H1 (cell line): Measurements from ENCODE around the gene ITPR1. TPM values are rescaled to one million over a fixed set of nuclear protein-coding genes. Genes with fewer than 3 reads are reported as not detected.

Experiments
- CTCF ChIA-PET: fragments of 300-600 bp; sonication (Branson Sonifier 250); formaldehyde crosslinking; loops from one replicate; lab custom pipeline; 2021; ENCODE audit not compliant: partially characterized antibody; lab: Charles Lee
- POLR2A ChIA-PET: fragments of 300-600 bp; sonication (Branson Sonifier 250); formaldehyde crosslinking; loops from one replicate; lab custom pipeline; 2021; ENCODE audit warnings: inconsistent platforms; ENCODE audit not compliant: partially characterized antibody; lab: Charles Lee
- DNase-seq, 2 experiments: peaks; one replicate each; pipeline versions ENCODE4 v3.0.0 to v3.0.0-alpha.2; 2010 to 2022; ENCODE audit warnings: low spot score in 2 of 2, low read depth in 1 of 2, mixed read lengths in 1 of 2
- FAIRE-seq: peaks from 2 replicates; lab custom pipeline; 2011; peaks lifted over from hg19 to GRCh38; lab: Jason Lieb, UNC
- H2AFZ ChIP-seq: 2 replicates; pipeline ENCODE4 v1.8.1; 2012; ENCODE audit warnings: low read length, inconsistent platforms
- H2AK5ac ChIP-seq: 2 replicates; pipeline ENCODE4 v1.6.1; 2013; ENCODE audit warnings: low read depth, low read length
- H2BK120ac ChIP-seq: replicated peaks from 2 replicates; pipeline ENCODE3; 2013; ENCODE audit warnings: low read depth, low read length, inconsistent platforms
- H2BK12ac ChIP-seq: 2 replicates; pipeline ENCODE4 v1.6.1; 2013; ENCODE audit warnings: low read depth, low read length
- H2BK15ac ChIP-seq: 2 replicates; pipeline ENCODE4 v1.6.1; 2013; ENCODE audit warnings: low read length
- H2BK20ac ChIP-seq: 2 replicates; pipeline ENCODE4 v1.6.1; 2013; ENCODE audit warnings: low read length
- H2BK5ac ChIP-seq: 2 replicates; pipeline ENCODE4 v1.6.1; 2013; ENCODE audit warnings: low read depth, low read length
- H3K14ac ChIP-seq: 2 replicates; pipeline ENCODE4 v1.6.1; 2013; ENCODE audit warnings: inconsistent platforms; ENCODE audit not compliant: insufficient read length
- H3K18ac ChIP-seq: 2 replicates; pipeline ENCODE4 v1.6.1; 2013; ENCODE audit warnings: low read length; ENCODE audit errors: extremely low read depth
- H3K23ac ChIP-seq: 2 replicates; pipeline ENCODE4 v1.6.1; 2013; ENCODE audit warnings: inconsistent platforms; ENCODE audit not compliant: insufficient read length
- H3K23me2 ChIP-seq: 2 replicates; pipeline ENCODE4 v1.6.1; 2013; ENCODE audit warnings: low read depth, low read length
- H3K27ac ChIP-seq: 2 replicates; pipeline ENCODE4 v1.6.1; 2011; ENCODE audit warnings: low read depth, low read length, inconsistent platforms
- H3K27me3 ChIP-seq, 4 experiments: replicated peaks in 1 of 4; 1 replicate in 1 of 4; 2 replicates in 3 of 4; pipeline versions ENCODE4 v1.6.1 to v1.8.1; 2011 to 2013; ENCODE audit warnings: low read length in 3 of 4, mild to moderate bottlenecking in 3 of 4, inconsistent platforms in 2 of 4, mixed read lengths in 2 of 4, moderate library complexity in 1 of 4; ENCODE audit not compliant: control insufficient read depth in 3 of 4, insufficient read depth in 3 of 4; ENCODE audit errors: extremely low read depth in 1 of 4
- H3K36me3 ChIP-seq, 4 experiments: 2 replicates each; pipeline versions ENCODE4 v1.6.1 to v1.8.1; 2011 to 2013; ENCODE audit warnings: mild to moderate bottlenecking in 4 of 4, low read length in 3 of 4, moderate library complexity in 2 of 4, control low read depth in 1 of 4, inconsistent platforms in 1 of 4; ENCODE audit not compliant: insufficient read depth in 4 of 4, control insufficient read depth in 2 of 4
- H3K4ac ChIP-seq: replicated peaks from 2 replicates; pipeline ENCODE3; 2013; ENCODE audit warnings: low read length, low read depth, mixed read lengths, inconsistent platforms; ENCODE audit not compliant: insufficient read length
- H3K4me1 ChIP-seq, 4 experiments: replicated peaks in 1 of 4; 1 replicate in 1 of 4; 2 replicates in 3 of 4; pipeline versions ENCODE4 v1.6.1 to v1.8.1; 2011 to 2013; ENCODE audit warnings: low read length in 3 of 4, inconsistent platforms in 2 of 4, mixed read lengths in 1 of 4; ENCODE audit not compliant: insufficient read depth in 4 of 4, control insufficient read depth in 3 of 4
- H3K4me2 ChIP-seq, 2 experiments: 2 replicates each; pipeline versions ENCODE4 v1.6.1 to v1.8.1; 2011 to 2013; ENCODE audit warnings: low read depth in 2 of 2, low read length in 2 of 2, control low read depth in 1 of 2, inconsistent platforms in 1 of 2, mild to moderate bottlenecking in 1 of 2; ENCODE audit not compliant: insufficient read depth in 1 of 2
- H3K4me3 ChIP-seq, 4 experiments: fragments of 200-600, 300-600 bp in 1 of 4; sonication (generic), shearing (Covaris generic), sonication (Bioruptor Twin) in 1 of 4; 2 replicates each; pipeline versions ENCODE4 v1.5.1 to v1.8.1; 2011 to 2016; ENCODE audit warnings: low read length in 4 of 4, low read depth in 3 of 4, control low read depth in 2 of 4, inconsistent platforms in 2 of 4, mild to moderate bottlenecking in 2 of 4, mixed read lengths in 1 of 4, moderate library complexity in 1 of 4; ENCODE audit not compliant: insufficient read depth in 2 of 4; ENCODE audit errors: extremely low read depth in 1 of 4
- H3K56ac ChIP-seq: replicated peaks from 2 replicates; pipeline ENCODE3; 2013; ENCODE audit warnings: low read depth, mild to moderate bottlenecking, mixed read lengths, low read length, inconsistent platforms; ENCODE audit not compliant: insufficient read length
- H3K79me1 ChIP-seq: 2 replicates; pipeline ENCODE4 v1.6.1; 2013; ENCODE audit warnings: low read depth, low read length, control low read depth
- H3K79me2 ChIP-seq, 2 experiments: 2 replicates each; pipeline versions ENCODE4 v1.6.1 to v1.8.1; 2012 to 2013; ENCODE audit warnings: low read length in 2 of 2, mild to moderate bottlenecking in 2 of 2, inconsistent platforms in 1 of 2; ENCODE audit not compliant: insufficient read depth in 2 of 2, control insufficient read depth in 1 of 2
- H3K9ac ChIP-seq, 4 experiments: replicated peaks in 1 of 4; 1 replicate in 1 of 4; 2 replicates in 3 of 4; pipeline versions ENCODE4 v1.6.1 to v1.8.1; 2011 to 2013; ENCODE audit warnings: low read depth in 3 of 4, low read length in 3 of 4, control low read depth in 2 of 4, mild to moderate bottlenecking in 2 of 4, moderate library complexity in 2 of 4, inconsistent platforms in 1 of 4; ENCODE audit errors: extremely low read depth in 1 of 4
- H3K9me3 ChIP-seq, 2 experiments: 2 replicates each; pipeline versions ENCODE4 v1.6.1 to v1.8.1; 2012 to 2013; ENCODE audit warnings: mild to moderate bottlenecking in 2 of 2, moderate library complexity in 2 of 2, control low read depth in 1 of 2, inconsistent platforms in 1 of 2, low read depth in 1 of 2, low read length in 1 of 2, mixed read lengths in 1 of 2; ENCODE audit not compliant: insufficient read depth in 2 of 2
- H4K20me1 ChIP-seq, 2 experiments: replicated peaks in 1 of 2; 2 replicates each; pipeline versions ENCODE3 to v1.8.1; 2011 to 2013; ENCODE audit warnings: inconsistent platforms in 2 of 2, low read length in 2 of 2, mild to moderate bottlenecking in 1 of 2; ENCODE audit not compliant: insufficient read depth in 2 of 2, control insufficient read depth in 1 of 2
- H4K5ac ChIP-seq: 2 replicates; pipeline ENCODE4 v1.6.1; 2013; ENCODE audit warnings: low read length, low read depth, mixed read lengths, inconsistent platforms; ENCODE audit not compliant: insufficient read length
- H4K8ac ChIP-seq: 2 replicates; pipeline ENCODE4 v1.8.0; 2013; ENCODE audit warnings: mild to moderate bottlenecking, moderate library complexity, low read length, inconsistent platforms; ENCODE audit not compliant: insufficient read depth; ENCODE audit errors: extremely low read depth
- H4K91ac ChIP-seq: replicated peaks from 2 replicates; pipeline ENCODE3; 2013; ENCODE audit warnings: low read length, mixed read lengths, inconsistent platforms; ENCODE audit not compliant: insufficient read length
- CREB1 ChIP-seq: IDR thresholded peaks from 2 replicates; pipeline ENCODE4 v1.6.1; 2012; ENCODE audit warnings: inconsistent platforms
- EGR1 ChIP-seq: IDR thresholded peaks from 2 replicates; pipeline ENCODE4 v1.6.1; 2011; ENCODE audit warnings: low read depth, low read length, borderline replicate concordance
- PHF8 ChIP-seq: fragments of 200-600 bp; sonication (generic); conservative IDR thresholded peaks from 2 replicates; pipeline ENCODE4 v1.7.1; 2012; ENCODE audit warnings: low read depth, mild to moderate bottlenecking, inconsistent platforms, low read length, moderate library complexity
- RFX5 ChIP-seq: IDR thresholded peaks from 2 replicates; pipeline ENCODE4 v1.6.1; 2011; ENCODE audit warnings: low read depth, low read length, improper control_type of control experiment, borderline replicate concordance
- RXRA ChIP-seq: IDR thresholded peaks from 2 replicates; pipeline ENCODE4 v1.6.1; 2011; ENCODE audit warnings: low read depth, mild to moderate bottlenecking, low read length, moderate library complexity; ENCODE audit not compliant: insufficient read depth
- SIX5 ChIP-seq: IDR thresholded peaks from 2 replicates; pipeline ENCODE4 v1.6.1; 2011; ENCODE audit warnings: mild to moderate bottlenecking, low read depth, low read length
- SP2 ChIP-seq: IDR thresholded peaks from 2 replicates; pipeline ENCODE4 v1.6.1; 2012; ENCODE audit warnings: mild to moderate bottlenecking, low read length, inconsistent platforms
- WGBS, 2 experiments: shearing (Covaris generic) in 1 of 2; methylation state at CpG; one replicate each; pipeline versions ENCODE4 v1.1.6 to v1.1.7; 2013 to 2015; ENCODE audit warnings: low lambda C conversion rate in 2 of 2, mixed read lengths in 2 of 2, inconsistent platforms in 1 of 2, low coverage in 1 of 2, missing lambda C conversion rate in 1 of 2; ENCODE audit not compliant: insufficient replicate concordance in 2 of 2, insufficient coverage in 1 of 2, insufficient read length in 1 of 2; ENCODE audit errors: extremely low coverage in 1 of 2, missing lambda C conversion rate in 1 of 2; 5-methylcytosine and 5-hydroxymethylcytosine counted together
- polyA plus RNA-seq, 7 experiments: library from polyadenylated mRNA; depleted of rRNA in 3 of 7; stranded (reverse) in 5 of 7; unstranded in 2 of 7; fragments of >200 nt in 5 of 7; fragments of 200-250 nt in 2 of 7; gene quantifications; 1 replicate in 5 of 7; 2 replicates in 1 of 7; 4 replicates in 1 of 7; pipeline versions ENCODE4 v1.2.1 to v1.2.3, GENCODE V29; 2011 to 2013; ENCODE audit warnings: missing spikeins in 2 of 7, mixed read lengths in 2 of 7
- total RNA-seq: library from RNA; stranded (reverse); fragmentation: NEBNext Ultra II Directional; extraction: Animal tissue kit (Norgen Biotek cat#: 25700); gene quantifications from 2 replicates; pipeline ENCODE4 v1.2.1, GENCODE V29; 2021

Gene ITPR1
- total and polyA plus RNA-seq, 2 of the 8 experiments (the other 6 are each of a cell fraction or from before 2014, with no cell fraction given) = 2.5 to 16.3 TPM

DNA sequence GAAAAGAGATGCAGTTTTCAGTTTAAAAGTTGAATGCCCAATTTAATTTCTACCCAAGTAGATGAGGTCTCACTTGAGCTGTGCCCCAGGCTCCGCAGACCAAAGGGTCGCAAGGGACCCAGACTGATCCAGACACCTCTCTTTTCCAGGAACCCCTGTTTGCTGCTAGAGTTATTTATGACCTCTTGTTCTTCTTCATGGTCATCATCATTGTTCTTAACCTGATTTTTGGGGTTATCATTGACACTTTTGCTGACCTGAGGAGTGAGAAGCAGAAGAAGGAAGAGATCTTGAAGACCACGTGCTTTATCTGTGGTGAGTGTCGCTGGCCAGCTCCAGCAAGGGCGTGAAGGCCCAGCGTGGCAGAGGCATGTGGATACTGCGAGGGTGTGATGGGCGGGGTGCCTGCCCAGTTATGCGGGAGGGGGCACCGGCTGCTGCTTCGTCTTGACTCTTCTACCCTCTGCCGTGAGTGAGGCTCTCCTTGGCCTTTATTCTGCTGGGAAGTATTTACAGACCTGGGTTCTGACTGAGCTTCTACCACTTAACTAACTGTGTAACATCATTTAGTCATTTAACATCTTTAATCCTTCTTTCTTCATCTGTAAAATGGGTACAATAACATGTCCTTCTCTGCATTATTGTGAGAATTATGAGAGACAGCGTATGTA lies 321.9 kb downstream of the ITPR1 start:
- no peak overlapping the region for H3K23ac ChIP-seq

More for the DNA sequence above, 321.9 kb downstream of the ITPR1 start:
- Histone ChIP-seq H3K4me1 (no peaks in the 10 kb centered on the region), H2AFZ (no peak overlapping the region), H2AK5ac (no peak overlapping the region), H2BK20ac (no peak overlapping the region), H3K79me2 (no peaks in the 10 kb centered on the region), H3K79me1 (no peaks in the 10 kb centered on the region), H4K8ac (no peak overlapping the region), H3K4ac (no peak overlapping the region), H3K9ac (no peak overlapping the region), H3K27ac (no peak overlapping the region), H3K18ac (no peak overlapping the region), H3K9me3 (peaks cover 5 to 8% of the 10 kb centered on the region in 2 experiments; a peak in 2 of 4 replicates), H3K36me3 (no peaks in the 10 kb centered on the region; a peak in 2 of 8 replicates), H4K5ac (no peak overlapping the region), H3K4me2 (no peak overlapping the region), H4K20me1 (no peaks in the 10 kb centered on the region), H2BK12ac (no peak overlapping the region), H3K27me3 (no peaks in the 10 kb centered on the region)
- 93% methylated on average over 13 of the region's 13 CpGs; no CpG with 5 or more reads in 1 of the 2 experiments for WGBS, 2 experiments
- CTCF ChIA-PET = interaction anchor here (0.6 to 1.6 kb wide), 8 partner anchors 9 to 419 kb away, joined by 3 to 5 read pairs (median 3); no protein-coding TSS in a partner anchor
- no peak for DNase-seq
- POLR2A ChIA-PET = interaction anchor here (1.4 kb wide), 1 partner anchor 10 kb away, joined by 3 read pairs; no protein-coding TSS in a partner anchor
- TF ChIP-seq EGR1 = no peak
- TF ChIP-seq SP2 = no peak
- no peak for TF ChIP-seq PHF8
- TF ChIP-seq CREB1 = no peak
- no peak for TF ChIP-seq SIX5
- TF ChIP-seq RXRA = no peak
- TF ChIP-seq RFX5 = no peak
- TF ChIP-seq, all 59 proteins: peak for 0
- Histone ChIP-seq H2BK15ac (no peak overlapping the region), H3K14ac (no peak overlapping the region), H3K56ac (no peak overlapping the region), H3K23me2 (no peaks in the 10 kb centered on the region), H2BK120ac (no peak overlapping the region), H2BK5ac (no peak overlapping the region; the same call in 1 of the 2 replicates), H3K4me3 (no peak overlapping the region), H4K91ac (no peak overlapping the region)
- FAIRE-seq = no peak
